Globus pallidus (tissue), 1 donor: ENCODE results near the gene TFPT.

ENCODE experiments used
- DNase-seq: peaks from one replicate; pipeline ENCODE4 v3.0.0-alpha.2; 2015; ENCODE audit warnings: low spot score

The TFPT gene

DNA sequence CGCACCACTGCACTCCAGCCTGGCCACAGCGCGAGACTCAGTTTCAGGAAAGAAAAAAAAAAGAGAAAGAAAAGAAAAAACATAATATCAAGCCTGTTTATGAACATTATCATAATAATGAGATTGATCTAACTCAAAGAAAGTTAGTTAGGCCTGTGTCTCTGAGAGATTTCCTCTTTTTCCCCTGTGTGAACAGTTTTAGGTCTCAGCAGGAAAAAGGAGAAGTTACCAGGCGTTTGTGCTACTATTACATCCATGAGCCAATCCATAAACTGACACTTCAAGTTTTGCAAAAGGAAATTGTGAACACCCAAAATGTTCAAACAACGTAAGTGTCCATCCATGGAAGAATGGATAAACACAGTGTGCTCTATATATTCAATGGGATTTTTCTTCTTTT is 38.1 kb downstream of the TFPT start:
- DNase-seq = no peak

DNA sequence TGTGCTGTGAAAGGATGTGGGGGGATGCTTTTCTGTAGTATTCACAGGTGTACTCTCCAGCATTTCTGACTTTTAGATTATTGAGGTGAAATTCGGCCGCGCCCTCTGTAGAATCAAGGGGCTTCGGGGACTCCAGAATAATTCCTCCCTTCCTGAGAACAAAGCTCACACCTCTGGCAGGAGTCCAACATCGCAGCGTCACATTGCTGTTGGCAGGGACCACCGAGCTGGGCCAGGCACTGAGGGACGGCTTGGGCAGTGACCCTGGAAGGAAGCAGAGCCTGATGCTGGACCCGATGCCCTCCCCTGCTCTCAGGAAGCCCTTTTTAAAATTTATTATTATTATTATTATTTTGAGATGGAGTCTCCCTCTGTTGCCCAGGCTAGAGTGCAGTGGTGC is 40.6 kb downstream of the TFPT start:
- no peak for DNase-seq

DNA sequence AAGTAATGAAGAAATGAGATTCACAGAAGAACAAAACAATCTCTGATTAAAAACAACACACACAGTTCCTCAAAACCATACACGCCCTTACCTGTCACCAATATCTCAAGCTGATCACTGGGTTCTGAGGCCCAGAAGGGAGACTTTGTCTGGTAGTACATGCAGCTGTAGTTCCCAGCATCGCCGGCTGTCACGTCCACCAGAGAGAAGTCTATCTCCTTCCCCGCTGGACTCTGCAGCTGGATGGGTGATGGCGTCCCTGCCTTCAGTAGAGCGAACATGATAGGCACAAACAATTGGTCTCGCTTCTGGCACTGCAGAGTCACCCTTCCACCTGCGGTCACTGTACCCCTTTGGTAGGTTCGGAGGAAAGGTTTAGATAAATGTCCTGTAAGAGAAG is 41.6 kb downstream of the TFPT start:
- DNase-seq = no peak

DNA sequence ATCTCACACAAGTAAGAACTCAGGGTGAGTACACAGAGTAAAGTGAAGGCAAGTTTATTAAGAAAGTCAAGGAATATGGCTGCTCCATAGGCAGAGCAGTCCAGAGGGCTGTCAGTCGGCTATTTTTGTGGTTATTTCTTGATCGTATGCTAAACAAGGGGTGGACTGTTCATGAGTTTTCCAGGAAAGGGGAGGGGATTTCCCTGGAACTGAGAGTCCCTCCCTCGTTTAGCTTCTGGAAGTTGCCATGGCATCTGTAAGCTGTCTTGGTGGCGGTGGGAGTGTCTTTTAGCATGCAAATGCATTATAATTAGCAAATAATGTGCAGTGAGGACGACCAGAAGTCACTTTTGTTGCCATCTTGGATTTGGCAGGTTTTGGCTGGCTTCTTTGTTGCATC is 46.0 kb downstream of the TFPT start:
- no peak for DNase-seq

DNA sequence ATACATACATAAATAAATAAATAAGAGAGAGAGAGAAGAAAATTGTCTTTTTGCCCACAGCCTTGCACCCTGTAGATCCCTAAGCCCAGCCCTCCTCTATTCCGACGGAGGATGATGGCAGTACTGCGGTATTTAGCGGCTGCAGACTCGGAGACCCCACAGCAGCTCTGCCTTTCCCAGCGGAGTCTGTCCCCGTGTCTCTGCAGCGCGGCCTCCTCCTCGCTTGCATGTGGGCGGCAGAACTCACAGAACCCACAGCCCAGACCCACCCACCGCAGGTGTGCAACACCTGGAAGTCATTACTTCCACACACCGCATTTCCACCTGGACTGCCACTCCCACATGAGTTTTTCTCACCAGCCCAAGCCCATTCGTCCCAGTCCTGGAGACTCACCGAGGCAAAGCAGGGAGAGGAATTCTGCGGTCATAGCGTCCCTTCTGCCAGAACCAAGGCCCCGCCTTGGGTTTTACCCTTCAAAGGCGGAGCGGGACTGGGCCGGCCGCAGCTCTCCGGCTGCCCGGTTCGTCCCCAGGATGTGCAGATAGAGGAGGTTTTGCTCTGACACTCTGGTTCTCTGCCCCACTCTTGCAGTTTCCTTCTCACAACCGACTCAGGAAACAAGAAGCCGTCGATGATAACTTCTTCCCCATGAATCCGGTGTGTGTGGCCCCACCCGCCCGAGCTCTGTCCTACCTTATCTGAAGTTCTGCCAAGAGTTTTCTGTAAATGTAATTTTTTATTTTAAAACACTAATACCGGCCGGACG is 51.9 kb downstream of the TFPT start, which contains the start of gene VSTM1:
VSTM1 (minus strand) TSS at position 548 of the 767 bp plus-strand sequence; CDS start at position 428, 120 bp downstream.
- DNase-seq = no peak

DNA sequence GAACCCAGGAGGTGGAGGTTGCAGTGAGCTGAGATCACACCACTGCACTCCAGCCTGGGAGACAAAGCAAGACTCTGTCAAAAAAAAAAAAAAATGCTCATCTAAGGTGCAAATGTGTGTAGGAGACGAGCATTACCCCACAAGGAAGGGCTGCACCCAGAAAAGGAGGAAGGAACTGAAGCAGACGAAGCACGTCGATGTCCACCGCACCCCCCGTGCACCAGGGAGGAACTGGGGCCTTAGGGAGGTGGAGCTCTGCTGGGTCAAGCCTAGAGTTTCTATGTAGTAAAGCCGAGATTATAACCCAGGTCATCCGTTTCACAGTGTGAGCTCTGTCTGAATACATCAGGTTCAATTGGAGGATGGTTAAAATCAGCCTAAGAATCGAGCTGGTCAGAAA is 52.8 kb downstream of the TFPT start:
- DNase-seq = no peak
